ENCODE results near the gene CNIH3. TPM values are rescaled to one million over a fixed set of nuclear protein-coding genes. Genes with fewer than 3 reads are reported as not detected.

The CNIH3 gene
- total and polyA plus RNA-seq, 10 of the 15 experiments (the other 5 are each of a cell fraction or from before 2014, with no cell fraction given), result 0.77 to 5.8 (median 1.8) TPM

DNA sequence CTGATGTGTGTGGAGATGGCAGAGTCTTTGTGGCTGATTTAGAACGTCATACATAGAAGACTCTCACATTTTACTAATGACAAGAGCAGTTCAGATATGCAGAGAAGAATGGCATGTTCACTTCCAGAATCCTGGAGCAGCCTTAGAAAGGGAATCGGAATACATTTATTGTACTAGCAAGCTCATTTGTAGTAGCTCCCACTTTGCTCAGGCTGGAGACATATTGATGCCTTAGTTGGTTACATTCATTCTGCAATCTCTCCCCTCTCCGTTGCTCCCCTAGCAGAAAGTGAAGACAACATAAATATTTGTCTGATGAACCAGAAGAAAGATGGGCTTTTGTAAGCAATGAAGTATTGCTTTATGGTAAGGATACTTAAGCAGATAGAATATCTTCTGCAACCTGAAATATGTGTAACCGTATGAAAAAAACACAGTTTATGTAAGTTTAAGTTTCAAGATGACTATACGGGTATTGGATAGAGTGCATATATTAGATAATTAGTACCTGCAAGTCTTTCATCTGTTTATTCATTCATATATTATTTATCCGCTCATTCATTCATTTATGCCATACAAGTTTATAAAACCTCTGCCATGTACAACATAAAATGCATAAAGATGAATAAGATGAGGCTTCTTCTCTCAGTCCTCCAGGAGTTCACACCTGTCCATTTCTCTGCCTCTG is 135.7 kb downstream of the CNIH3 start:
- Histone ChIP-seq H3K27me3 (replicated peaks in 1 of 2; ENCODE audit: control insufficient read depth in 2 of 2, insufficient read depth in 2 of 2, low read length in 1 of 2) (no peaks in the 10 kb centered on the region), H3K4me1 (ENCODE audit: control insufficient read depth, insufficient read depth, low read length) (peaks cover 45% of the 10 kb centered on the region), H2AFZ (ENCODE audit: control insufficient read depth, low read depth, low read length) (no peak overlapping the region), H3K27ac (ENCODE audit: control insufficient read depth, insufficient read depth) (no peak overlapping the region), H3K9ac (ENCODE audit: control insufficient read depth, insufficient read depth, low read length) (no peak overlapping the region), H3K79me2 (ENCODE audit: control insufficient read depth, insufficient read depth, low read length) (no peaks in the 10 kb centered on the region), H3K36me3 (ENCODE audit: control insufficient read depth in 2 of 2, insufficient read depth in 2 of 2, low read length in 1 of 2) (no peaks in the 10 kb centered on the region), H4K20me1 (ENCODE audit: control insufficient read depth, insufficient read depth) (no peaks in the 10 kb centered on the region), H3K9me3 (replicated peaks; ENCODE audit: control insufficient read depth, insufficient read depth, low read length) (no peaks in the 10 kb centered on the region; the same call in 1 of the 3 replicates), H3K4me2 (ENCODE audit: control insufficient read depth, insufficient read depth) (peak overlapping the region; percentile 70), H3K4me3 (no peak overlapping the region)
- FAIRE-seq (no peak), ATAC-seq (peak; percentile 41), DNase-seq (ENCODE audit: low read depth, low spot score) (no peak)
- no TSS peak for BruUV-seq (replicated peaks)
- SMC1A ChIA-PET (ENCODE audit: uncharacterized antibody, unreplicated experiment), result interaction anchor here (1.2 to 5.2 kb wide), 7 partner anchors 13 to 99 kb away, joined by 3 to 63 read pairs (median 8); no protein-coding TSS in a partner anchor
- intact Hi-C loops (cut with micrococcal nuclease; ENCODE audit: unreplicated experiment), result no loop called here
- TF ChIP-seq ZNF24 (IDR thresholded peaks at IDR 0.05) (peak; percentile 51; the same call in 1 of the 2 replicates), MTA2 (IDR thresholded peaks at IDR 0.05; ENCODE audit: low read depth) (0 out of 2 replicates have a peak, but pooled peaks have one; percentile 24), KAT2A (conservative IDR thresholded peaks at IDR 0.05; ENCODE audit: control insufficient read depth, low read depth, low read length) (no peak), JUNB (IDR thresholded peaks at IDR 0.05) (peak; percentile 56), SKIL (IDR thresholded peaks at IDR 0.05; ENCODE audit: low read depth, poor library complexity, severe bottlenecking) (no peak)
- CTCF ChIA-PET, result interaction anchor here (0.8 to 3.9 kb wide), 5 partner anchors 18 to 239 kb away, joined by 3 to 13 read pairs (median 8); no protein-coding TSS in a partner anchor
- POLR2A ChIA-PET, result interaction anchor here (0.8 to 1.2 kb wide), 2 partner anchors 12 to 15 kb away, joined by 3 to 5 read pairs; no protein-coding TSS in a partner anchor
- RAD21 ChIA-PET (ENCODE audit: unreplicated experiment), result interaction anchor here (0.6 to 13.1 kb wide), 4 partner anchors 15 to 171 kb away, joined by 3 to 174 read pairs (median 3); no protein-coding TSS in a partner anchor
- in situ Hi-C loops (cut with MboI), result no loop called here
- WGBS (ENCODE audit: insufficient coverage, insufficient replicate concordance, low lambda C conversion rate, missing lambda C conversion rate), result 53% methylated on average over 6 of the region's 6 CpGs

All from GM12878 (cell line).